ENCODE data around the gene PRKG1.

DNA sequence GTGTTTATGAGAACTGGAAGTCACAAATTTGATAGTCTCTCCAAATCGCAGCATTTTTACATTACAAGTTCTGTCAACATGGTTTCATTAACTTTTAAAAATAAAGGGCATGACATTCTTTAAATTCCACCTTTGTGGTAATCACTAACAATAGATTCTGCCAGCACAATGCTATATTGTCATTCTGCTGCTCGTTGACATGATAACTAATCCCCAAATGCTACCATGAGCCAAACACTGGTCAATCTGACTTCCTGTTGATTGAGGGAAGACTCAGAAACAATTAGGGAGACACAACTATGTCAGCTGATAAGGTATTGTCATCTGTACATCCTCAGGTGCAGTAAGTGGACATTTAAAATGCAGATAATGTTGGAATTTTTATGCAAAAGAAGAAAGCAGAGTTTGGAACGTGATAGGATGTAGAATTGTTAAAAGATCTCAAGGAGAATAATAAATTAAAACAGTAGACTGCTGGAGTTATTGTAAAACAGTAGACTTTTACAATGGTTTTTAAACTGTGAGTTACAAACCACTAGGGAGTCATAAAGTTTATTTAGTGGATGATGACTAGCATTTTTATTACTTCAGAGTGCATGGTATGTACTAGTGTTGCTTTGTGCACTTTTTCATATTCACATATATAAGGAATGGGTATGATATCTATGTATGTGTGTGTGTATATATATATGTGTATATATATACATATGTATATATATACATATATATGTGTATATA, 1113.4 kb downstream of the PRKG1 start:
- no peak for TF ChIP-seq EZH2 (IDR thresholded peaks at IDR 0.05; ENCODE audit: insufficient read depth, poor library complexity, severe bottlenecking)
- TF ChIP-seq EZH2phosphoT487 (IDR thresholded peaks at IDR 0.05; ENCODE audit: insufficient read depth, low read depth) = no peak

Measured in GM23248 (cell line).